Gastroesophageal sphincter (tissue), 4 donors: ENCODE data around the gene YPEL4. TPM values are rescaled to one million over a fixed set of nuclear protein-coding genes. Genes with fewer than 3 reads are reported as not detected.

Source experiments
- ATAC-seq: fragments of 150-250 bp; one replicate; pipeline ENCODE4 v1.9.1; 2016; ENCODE audit warnings: mild to moderate bottlenecking, moderate library complexity
- H3K27ac ChIP-seq, 4 donors: fragments of 200-600 bp; sonication (generic) in 3 of 4; 1 replicate in 3 of 4; 2 replicates in 1 of 4; pipeline ENCODE4 v1.5.1; 2016 to 2019
- H3K27me3 ChIP-seq: fragments of 200-600 bp; sonication (generic); one replicate; pipeline ENCODE4 v1.5.1; 2019
- H3K36me3 ChIP-seq, 2 donors: fragments of 200-600 bp; sonication (generic); one replicate each; pipeline ENCODE4 v1.5.1; 2019; ENCODE audit warnings: control low read depth in 1 of 2
- H3K4me1 ChIP-seq, 3 donors: fragments of 200-600 bp; sonication (generic); 1 replicate in 2 of 3; 2 replicates in 1 of 3; pipeline ENCODE4 v1.5.1; 2016 to 2019; ENCODE audit warnings: control low read depth in 2 of 3
- H3K4me3 ChIP-seq, 2 donors: fragments of 200-600 bp; sonication (generic); one replicate each; pipeline ENCODE4 v1.5.1; 2019; ENCODE audit warnings: mild to moderate bottlenecking in 1 of 2, moderate library complexity in 1 of 2
- H3K9me3 ChIP-seq, 3 donors: fragments of 200-600 bp; sonication (generic); one replicate each; pipeline ENCODE4 v1.5.1; 2017 to 2019; ENCODE audit warnings: control low read depth in 2 of 3
- CTCF ChIP-seq, 4 experiments: fragments of 200-600 bp in 2 of 4; fragments of 450-650 bp in 2 of 4; sonication (generic) in 1 of 4; IDR thresholded peaks; one replicate each; pipeline ENCODE4 v1.5.1; 2017 to 2019; ENCODE audit warnings: antibody characterized with exemption in 4 of 4, mild to moderate bottlenecking in 2 of 4, moderate library complexity in 2 of 4
- EP300 ChIP-seq: sonication (generic); formaldehyde crosslinking; IDR thresholded peaks from one replicate; pipeline ENCODE4 v1.6.1; 2017; ENCODE audit warnings: antibody characterized with exemption, mild to moderate bottlenecking
- POLR2A ChIP-seq, 2 donors: fragments of 450-650 bp; IDR thresholded peaks; one replicate each; pipeline ENCODE4 v1.6.1; 2017; ENCODE audit warnings: antibody characterized with exemption in 2 of 2, mild to moderate bottlenecking in 2 of 2, moderate library complexity in 1 of 2
- POLR2AphosphoS5 ChIP-seq: sonication (generic); formaldehyde crosslinking; IDR thresholded peaks from one replicate; pipeline ENCODE4 v1.6.1; 2017; ENCODE audit warnings: antibody characterized with exemption
- WGBS, 2 donors: methylation state at CpG; one replicate each; pipeline ENCODE4 v1.1.5; 2018; ENCODE audit warnings: low coverage in 1 of 2; 5-methylcytosine and 5-hydroxymethylcytosine counted together
- small RNA-seq, 4 donors: library from RNA; depleted of rRNA; stranded (forward); fragments of <200 nt; gene quantifications; one replicate each; pipeline ENCODE3, GENCODE V24; 2016
- total RNA-seq, 4 donors: library from RNA; depleted of rRNA; stranded (reverse); fragments of >200 nt; gene quantifications; one replicate each; pipeline ENCODE4 v1.1.0, GENCODE V29; 2016

The YPEL4 gene
- total RNA-seq, 4 donors from 2014 or later = 1.2 to 3.3 (median 1.5) TPM

GRCh38 chr11:57598831-57599155, 50.9 kb downstream of the YPEL4 start:
- WGBS, 2 donors = 29 to 52% methylated on average over 1 to 5 of the region's 5 CpGs
- no peak for TF ChIP-seq CTCF (IDR thresholded peaks at IDR 0.05)
- peak; percentile 23 for TF ChIP-seq POLR2AphosphoS5
- ATAC-seq = no peak

DNA sequence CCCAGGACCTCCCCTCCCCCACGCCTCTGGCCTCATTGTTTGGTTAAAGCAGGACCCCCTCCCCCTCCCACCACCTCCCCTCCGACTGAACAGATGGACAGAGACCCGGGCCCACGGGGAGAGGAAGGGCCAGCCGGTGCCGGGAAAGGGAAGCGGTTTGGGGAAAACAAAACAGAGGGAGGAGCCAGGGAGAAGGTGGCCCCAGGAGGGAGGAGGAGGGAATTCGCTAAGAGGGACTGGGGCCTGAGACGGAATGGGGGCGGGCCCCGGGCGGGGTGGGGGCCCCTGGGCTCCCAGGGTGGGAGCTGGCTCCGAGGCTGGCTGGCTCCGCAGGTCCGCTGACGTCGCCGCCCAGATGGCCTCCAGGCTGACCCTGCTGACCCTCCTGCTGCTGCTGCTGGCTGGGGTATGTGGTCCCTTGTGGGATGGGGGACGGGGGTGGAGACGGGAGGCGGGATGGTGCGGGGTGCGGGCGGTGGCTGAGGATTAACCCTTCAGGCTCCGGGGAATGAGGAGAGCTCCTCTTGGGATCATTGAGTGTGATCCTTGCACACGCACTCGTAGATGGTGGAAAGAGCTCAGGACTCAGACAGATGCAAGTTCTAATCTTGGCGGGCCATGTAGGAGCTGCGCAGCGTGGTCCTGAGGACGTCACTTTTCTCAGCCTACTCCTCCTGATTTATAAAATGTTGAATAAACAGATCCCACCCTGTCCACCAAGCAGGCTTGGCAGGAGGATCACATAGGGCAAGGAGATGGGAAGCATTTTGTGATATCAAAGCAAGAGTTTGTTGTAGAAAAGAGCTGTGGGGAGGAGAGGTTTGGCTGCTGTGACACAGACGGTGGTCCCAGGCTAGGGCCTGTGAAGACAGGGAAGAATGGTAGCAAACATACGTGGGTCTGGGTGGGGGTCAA, 51.5 kb downstream of the YPEL4 start:
- ATAC-seq = peak; percentile 92
- WGBS, 2 donors = 6 to 11% methylated on average over 6 to 9 of the region's 33 CpGs
- peaks cover 0 to 34% (median 4%) of the 10 kb centered on the region in 3 donors for H3K4me1 ChIP-seq
- H3K27ac ChIP-seq = peak overlapping the region; percentile 81 to 93 (median 90)
- H3K9me3 ChIP-seq = no peaks in the 10 kb centered on the region
- peak; percentile 62 for TF ChIP-seq POLR2AphosphoS5
- no peak for TF ChIP-seq EP300
- TF ChIP-seq POLR2A (IDR thresholded peaks at IDR 0.05) = no peak
- no peaks in the 10 kb centered on the region for H3K27me3 ChIP-seq
- peak overlapping the region; percentile 68 to 72 for H3K4me3 ChIP-seq
- peaks cover 0 to 31% of the 10 kb centered on the region in 2 donors for H3K36me3 ChIP-seq

More at GRCh38 chr11:57598831-57599155, 50.9 kb downstream of the YPEL4 start:
- Histone ChIP-seq H3K36me3 (peaks cover 0 to 35% of the 10 kb centered on the region in 2 donors), H3K27me3 (no peaks in the 10 kb centered on the region), H3K4me1 (peaks cover 0 to 34% (median 4%) of the 10 kb centered on the region in 3 donors), H3K4me3 (peak overlapping the region; percentile 68 to 72), H3K27ac (peak overlapping the region; percentile 81 to 93 (median 90)), H3K9me3 (no peaks in the 10 kb centered on the region)

DNA sequence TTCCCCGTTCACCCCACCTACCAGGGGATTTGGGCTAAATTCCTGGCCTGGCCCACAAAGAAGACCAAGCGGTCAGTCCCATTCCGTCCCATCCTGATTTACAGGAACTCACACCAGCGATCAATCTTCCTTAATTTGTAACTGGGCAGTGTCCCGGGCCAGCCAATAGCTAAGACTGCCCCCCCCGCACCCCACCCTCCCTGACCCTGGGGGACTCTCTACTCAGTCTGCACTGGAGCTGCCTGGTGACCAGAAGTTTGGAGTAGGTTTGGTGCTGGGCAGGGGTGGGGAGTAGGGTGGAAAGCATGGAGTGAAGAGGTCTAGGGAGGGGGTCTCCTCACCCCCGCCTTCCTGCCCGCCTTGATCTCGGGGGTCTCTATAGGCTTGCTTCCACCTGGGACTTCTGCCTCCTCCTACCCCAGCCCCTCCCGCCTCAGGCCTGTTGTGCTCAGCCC, 52.2 kb downstream of the YPEL4 start, which contains the start of gene SERPING1:
TSS of gene SERPING1 (plus strand) at position 225 of the 455 bp plus-strand sequence. CDS start 586 bp downstream, outside the sequence.
- peaks cover 0 to 34% (median 4%) of the 10 kb centered on the region in 3 donors for H3K4me1 ChIP-seq
- peak; percentile 86 for ATAC-seq
- peak; percentile 52 to 61 for TF ChIP-seq POLR2A (IDR thresholded peaks at IDR 0.05)
- TF ChIP-seq EP300 = no peak
- TF ChIP-seq POLR2AphosphoS5 = peak; percentile 90
- H3K4me3 ChIP-seq = peak within 1 kb of the TSS; percentile 68 to 72
- H3K36me3 ChIP-seq = peaks cover 0 to 24% of the 10 kb centered on the region in 2 donors
- H3K9me3 ChIP-seq = no peaks in the 10 kb centered on the region
- 2 to 12% methylated on average over 6 of the region's 10 CpGs for WGBS, 2 donors
- H3K27ac ChIP-seq = peak within 1 kb of the TSS; percentile 81 to 93 (median 90)
- no peaks in the 10 kb centered on the region for H3K27me3 ChIP-seq

DNA sequence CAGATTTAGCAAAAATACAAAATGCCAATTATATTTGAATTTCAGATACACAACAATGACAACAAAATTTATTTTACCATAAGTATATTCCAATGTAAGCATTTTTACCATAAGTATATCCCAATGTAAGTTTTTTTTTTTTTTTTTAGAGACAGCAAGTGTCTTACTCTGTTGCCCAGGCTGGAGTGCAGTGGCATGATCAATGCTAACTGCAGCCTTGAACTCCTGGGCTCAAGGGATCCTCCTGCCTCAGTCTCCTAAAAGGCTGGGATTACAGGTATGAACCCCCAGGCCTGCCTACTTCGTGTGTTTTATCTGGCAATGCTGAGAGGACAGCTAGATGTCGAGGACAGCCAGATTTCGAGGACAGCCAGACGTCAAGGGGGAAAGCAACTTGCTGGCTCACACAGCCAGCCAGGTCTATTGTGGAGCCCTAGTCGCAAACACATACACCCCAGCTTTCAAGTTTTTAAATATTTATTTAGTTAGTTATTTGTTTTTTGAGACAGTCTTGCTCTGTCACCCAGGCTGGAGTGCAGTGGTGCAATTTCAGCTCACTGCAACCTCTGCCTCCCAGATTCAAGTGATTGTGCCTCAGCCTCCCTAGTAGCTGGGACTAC, 53.3 kb downstream of the YPEL4 start:
- H3K27ac ChIP-seq = peak overlapping the region in 2 of 4 donors; percentile 90 to 93
- no peak for TF ChIP-seq EP300
- TF ChIP-seq POLR2A (IDR thresholded peaks at IDR 0.05) = no peak
- no peak for TF ChIP-seq CTCF (IDR thresholded peaks at IDR 0.05)
- TF ChIP-seq POLR2AphosphoS5 = no peak
- no peaks in the 10 kb centered on the region for H3K9me3 ChIP-seq
- ATAC-seq = no peak
- peaks cover 0 to 34% (median 4%) of the 10 kb centered on the region in 3 donors for H3K4me1 ChIP-seq
- WGBS, 2 donors = 76% methylated on average over 3 of the region's 5 CpGs; no CpG with 5 or more reads in 1 of the 2 donors
- no peaks in the 10 kb centered on the region for H3K27me3 ChIP-seq
- peaks cover 0 to 13% of the 10 kb centered on the region in 2 donors for H3K36me3 ChIP-seq
- H3K4me3 ChIP-seq = peak overlapping the region in 1 of 2 donors; percentile 68

Small RNA genes lying within 50 kb of the gene (small RNA-seq; reads per million reads assigned to genes)
- 282 to 547 (median 374) reads per million in 4 donors for gene MIR130A

Other genes with a start within 250 kb of the YPEL4 start
- gene SLC43A3, start 222.8 kb downstream of the YPEL4 start, total RNA-seq = 10 to 100 TPM; 40.9 to 75.9 (median 60.0) TPM
- gene RTN4RL2, start 189.4 kb downstream of the YPEL4 start, total RNA-seq = 1 to 10 TPM in 1 of 4 donors, under 1 TPM in 2, not detected in 1; 0.12 to 2.3 (median 0.27) TPM
- gene SLC43A1, start 134.2 kb downstream of the YPEL4 start, total RNA-seq = 10 to 100 TPM; 14.8 to 36.6 (median 19.7) TPM
- 10 to 100 TPM; 23.5 to 29.0 (median 27.9) TPM for gene TIMM10, start 119.2 kb downstream of the YPEL4 start, total RNA-seq
- not detected for gene SMTNL1, start 112.3 kb downstream of the YPEL4 start, total RNA-seq
- 10 to 100 TPM; 15.3 to 34.6 (median 28.3) TPM for gene UBE2L6, start 82.2 kb downstream of the YPEL4 start, total RNA-seq
- gene SERPING1, start 52.2 kb downstream of the YPEL4 start, total RNA-seq = 100 to 1,000 TPM; 237 to 689 (median 443) TPM
- gene CLP1, start 7.8 kb upstream of the YPEL4 start, total RNA-seq = 10 to 100 TPM; 11.4 to 21.7 (median 16.6) TPM
- 10 to 100 TPM; 34.3 to 52.1 (median 45.8) TPM for gene ZDHHC5, start 18.2 kb upstream of the YPEL4 start, total RNA-seq
- 10 to 100 TPM; 10.4 to 15.5 (median 12.5) TPM for gene MED19, start 62.3 kb upstream of the YPEL4 start, total RNA-seq
- gene TMX2, start 62.7 kb upstream of the YPEL4 start, total RNA-seq = 10 to 100 TPM; 44.0 to 52.1 (median 50.0) TPM
- gene SELENOH, start 91.6 kb upstream of the YPEL4 start, total RNA-seq = 100 to 1,000 TPM in 2 of 4 donors, 10 to 100 TPM in 2; 81.2 to 143 (median 97.0) TPM
- gene BTBD18, start 101.9 kb upstream of the YPEL4 start, total RNA-seq = not detected
- 100 to 1,000 TPM in 1 of 4 donors, 10 to 100 TPM in 3; 87.6 to 123 (median 93.8) TPM for gene CTNND1, start 111.9 kb upstream of the YPEL4 start, total RNA-seq